Right renal cortex interstitium (tissue), 3 donors: ENCODE data around the gene NUP205. TPM values are rescaled to one million over a fixed set of nuclear protein-coding genes. Genes with fewer than 3 reads are reported as not detected.

ENCODE experiments used
- DNase-seq, 3 donors: peaks; one replicate each; pipeline ENCODE4 v3.0.0-alpha.2; 2013; ENCODE audit warnings: low read depth in 3 of 3, low spot score in 2 of 3
- polyA plus RNA-seq, 3 donors: library from polyadenylated mRNA; unstranded; fragments of 120-200 nt; gene quantifications; one replicate each; pipeline ENCODE4 v1.2.1, GENCODE V29; 2013; ENCODE audit not compliant: insufficient read length in 3 of 3

NUP205 gene
- polyA plus RNA-seq, 3 donors: 64.1 to 72.5 (median 72.0) TPM

DNA sequence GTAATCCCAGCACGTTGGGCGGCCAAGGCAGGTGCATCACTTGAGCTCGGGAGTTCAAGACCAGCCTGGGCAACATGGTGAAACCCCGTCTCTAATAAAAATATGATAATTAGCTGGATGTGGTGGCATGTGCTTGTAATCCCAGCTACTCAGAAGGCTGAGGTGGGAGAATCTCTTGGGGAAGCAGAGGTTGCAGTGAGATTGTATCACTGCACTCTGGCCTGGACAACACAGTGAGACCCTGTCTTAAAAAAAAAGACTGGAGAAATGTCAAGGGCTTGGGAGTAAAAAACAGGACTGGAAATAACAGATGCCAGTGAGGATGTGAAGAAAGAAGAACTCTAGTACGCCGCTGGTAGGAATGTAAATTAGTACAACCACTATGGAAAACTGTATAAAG, 16.7 kb upstream of the NUP205 start:
- DNase-seq: no peak

DNA sequence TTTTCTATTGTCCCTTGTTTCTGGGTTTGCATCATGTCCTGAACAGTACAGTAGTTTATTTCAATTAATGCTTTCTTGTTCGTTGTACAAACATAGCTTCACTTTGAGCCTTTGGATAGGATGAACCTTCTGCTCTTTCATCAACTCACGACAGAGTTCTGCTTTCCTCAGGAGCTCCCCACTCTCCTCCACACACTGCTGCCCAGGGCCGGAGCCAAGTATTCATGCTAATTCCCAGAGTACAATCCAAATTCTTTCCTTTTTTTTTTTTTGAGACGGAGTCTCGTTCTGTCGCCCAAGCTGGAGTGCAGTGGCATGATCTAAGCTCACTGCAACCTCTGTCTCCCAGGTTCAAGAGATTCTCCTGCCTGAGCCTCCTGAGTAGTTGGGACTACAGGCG, 7.5 kb upstream of the NUP205 start:
- DNase-seq: no peak

DNA sequence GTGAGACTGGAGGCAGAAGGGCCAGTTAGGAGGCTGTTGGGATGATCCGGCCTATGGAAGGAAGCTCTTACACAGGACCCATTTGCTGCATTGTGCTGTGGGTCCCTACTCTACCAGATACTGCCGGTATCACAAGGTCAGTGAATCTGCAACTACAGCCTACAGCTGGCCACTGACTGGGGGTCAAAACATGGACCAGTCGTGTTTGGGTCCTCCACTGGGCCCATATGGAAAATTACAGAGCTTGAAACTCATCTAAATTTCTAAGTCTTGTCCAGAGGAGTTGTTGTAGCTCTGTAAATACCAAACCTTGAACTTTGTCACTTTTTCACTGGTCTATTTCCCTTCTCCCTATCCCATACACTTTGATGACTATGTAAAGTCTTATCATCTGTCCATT, 5.6 kb upstream of the NUP205 start:
- no peak for DNase-seq

DNA sequence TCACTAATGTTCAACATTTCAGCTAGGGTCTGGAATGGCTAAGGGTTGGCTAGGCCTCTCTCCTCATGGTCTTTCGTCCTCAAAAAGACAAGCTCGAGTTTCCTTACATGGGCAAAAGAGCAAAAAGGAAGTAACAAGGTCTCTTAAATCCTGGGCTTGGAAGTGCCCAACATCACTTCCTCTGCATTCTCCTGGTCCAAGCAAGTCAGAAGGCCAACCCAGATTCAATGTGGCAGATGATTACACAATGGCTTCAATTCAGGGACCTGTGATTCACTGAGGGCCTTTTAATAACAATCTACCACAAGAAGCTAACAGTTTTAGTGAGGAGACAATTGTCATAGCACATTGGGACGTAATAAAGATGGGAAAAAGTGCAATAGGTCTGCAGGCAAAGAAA, 4.4 kb upstream of the NUP205 start:
- DNase-seq: no peak

DNA sequence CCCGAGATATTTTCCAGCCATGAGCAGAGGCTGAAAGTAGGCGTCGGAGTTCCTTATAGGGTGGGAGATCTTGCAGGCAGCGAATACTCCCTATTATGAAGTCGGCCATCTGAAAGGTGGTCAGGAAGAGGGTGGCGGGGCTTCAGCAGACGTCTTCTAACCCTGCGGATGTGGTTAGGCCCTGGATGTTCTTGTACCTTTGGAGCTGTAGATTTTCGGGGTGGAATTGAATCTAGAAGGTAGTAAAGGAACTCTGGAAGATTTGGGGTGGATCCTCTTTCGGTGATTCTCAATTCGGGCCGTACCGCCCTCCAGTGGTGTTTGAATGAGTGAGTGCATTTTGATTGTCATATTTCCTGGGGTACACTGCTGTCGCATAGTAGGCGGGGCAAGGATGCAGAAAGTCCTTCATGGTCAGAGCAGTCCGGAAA, 635 bp downstream of the NUP205 start:
- peak; percentile 45 to 59 (median 53) for DNase-seq

DNA sequence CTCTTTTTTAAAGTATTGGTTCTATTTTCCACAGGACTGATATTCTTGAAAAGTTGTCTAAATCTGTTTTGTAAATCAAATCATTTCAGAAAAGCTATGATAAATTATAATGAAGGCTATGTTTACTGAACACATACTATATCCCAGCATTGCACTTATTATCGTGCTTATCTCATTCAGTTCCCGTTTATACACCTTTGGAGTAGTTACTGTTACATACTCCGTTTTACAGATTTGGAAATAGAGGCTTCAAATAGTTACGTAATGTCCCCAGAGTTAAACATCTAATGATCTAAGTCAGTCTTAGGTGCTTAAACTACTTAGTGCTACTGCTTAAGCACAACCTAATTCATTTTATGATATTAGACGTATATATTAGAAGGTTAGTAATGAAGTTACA, 1.2 kb downstream of the NUP205 start:
- DNase-seq: no peak

DNA sequence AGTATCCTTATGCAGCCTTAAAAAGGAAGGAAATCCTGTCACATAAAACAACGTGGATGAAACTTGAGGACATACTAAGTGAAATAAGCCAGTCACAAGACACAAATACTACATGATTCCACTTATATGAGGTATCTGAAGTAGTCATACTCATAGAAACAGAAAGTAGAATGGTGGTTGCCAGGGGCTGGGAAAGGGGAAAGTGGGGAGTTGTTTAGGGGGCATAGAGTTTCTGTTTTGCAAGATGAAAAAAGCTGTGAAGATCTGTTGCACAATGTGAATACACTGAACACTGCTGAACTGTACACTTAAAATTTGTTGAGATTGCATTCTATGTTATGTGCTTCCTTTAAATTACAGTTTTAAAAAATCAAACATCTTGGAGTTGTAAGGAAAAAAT, 2.9 kb downstream of the NUP205 start:
- no peak for DNase-seq

DNA sequence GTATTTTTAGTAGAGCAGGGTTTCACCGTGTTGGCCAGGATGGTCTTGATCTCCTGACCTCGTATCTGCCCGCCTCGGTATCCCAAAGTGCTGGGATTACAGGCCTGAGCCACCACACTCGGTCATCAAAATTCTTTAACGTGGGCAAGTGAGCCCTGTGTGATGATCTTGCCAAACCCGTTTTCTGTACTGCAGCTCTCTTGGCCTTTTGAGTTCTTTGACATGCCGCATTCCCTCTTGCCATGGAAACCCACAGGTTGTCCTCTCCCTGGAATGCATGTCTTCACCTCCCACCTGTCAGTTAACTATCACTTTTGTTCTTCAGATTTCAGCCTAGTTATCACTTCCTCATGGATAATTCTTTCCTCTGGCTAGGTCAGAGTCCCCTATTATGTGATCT, 5.0 kb downstream of the NUP205 start:
- DNase-seq: no peak

DNA sequence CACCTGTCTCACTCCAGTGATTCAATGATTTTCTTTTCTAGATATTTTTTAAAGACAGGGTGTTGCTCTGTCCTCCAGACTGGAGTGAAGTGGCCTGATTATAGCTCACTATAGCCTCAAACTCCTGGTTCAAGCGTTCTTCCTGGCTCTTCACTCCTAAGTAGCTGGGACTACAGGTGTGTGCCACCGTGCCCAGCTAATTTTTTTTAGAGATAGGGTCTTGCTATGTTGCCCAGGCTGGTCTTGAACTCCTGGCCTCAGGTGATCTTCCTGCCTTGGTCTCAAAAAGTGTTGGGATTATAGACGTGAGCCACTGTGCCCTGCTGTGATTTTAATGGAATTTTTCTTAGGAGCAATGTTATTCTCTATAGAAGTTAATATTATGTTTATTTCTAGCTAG, 14.1 kb downstream of the NUP205 start:
- no peak for DNase-seq

DNA sequence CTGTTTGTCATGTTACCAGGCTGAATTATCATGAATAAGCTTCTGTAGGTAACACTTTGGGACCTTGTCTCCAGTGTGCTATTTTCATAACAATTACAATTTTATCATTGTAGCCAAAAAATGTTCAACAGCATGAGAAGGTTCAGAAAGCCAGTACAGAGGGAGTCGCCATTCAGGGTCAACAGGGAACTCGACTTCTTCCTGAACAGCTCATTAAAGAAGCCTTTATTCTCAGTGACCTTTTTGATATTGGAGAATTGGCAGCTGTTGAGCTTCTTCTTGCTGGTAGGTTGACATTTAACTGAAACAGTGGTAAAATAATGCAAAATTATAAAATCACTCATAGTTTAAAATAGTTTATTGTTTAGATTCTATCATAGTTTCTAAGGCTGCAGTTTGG, 15.8 kb downstream of the NUP205 start:
- no peak for DNase-seq

DNA sequence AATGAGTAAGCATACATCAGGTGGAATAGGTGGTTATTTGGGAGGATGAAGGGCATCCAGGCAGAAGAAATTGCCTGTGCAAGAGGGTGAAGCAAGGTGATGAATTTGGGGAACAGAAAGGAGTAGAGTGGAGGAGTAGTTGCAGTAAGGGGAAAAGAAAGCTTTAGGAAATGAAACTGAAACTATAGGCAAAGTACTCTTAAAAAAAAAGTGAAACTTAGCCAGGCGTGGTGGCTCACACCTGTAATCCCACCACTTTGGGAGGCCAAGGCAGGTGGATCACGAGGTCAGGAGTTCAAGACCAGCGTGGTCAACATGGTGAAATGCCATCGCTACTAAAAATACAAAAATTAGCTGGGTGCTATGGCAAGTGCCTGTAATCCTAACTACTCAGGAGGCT, 17.6 kb downstream of the NUP205 start:
- DNase-seq: no peak

DNA sequence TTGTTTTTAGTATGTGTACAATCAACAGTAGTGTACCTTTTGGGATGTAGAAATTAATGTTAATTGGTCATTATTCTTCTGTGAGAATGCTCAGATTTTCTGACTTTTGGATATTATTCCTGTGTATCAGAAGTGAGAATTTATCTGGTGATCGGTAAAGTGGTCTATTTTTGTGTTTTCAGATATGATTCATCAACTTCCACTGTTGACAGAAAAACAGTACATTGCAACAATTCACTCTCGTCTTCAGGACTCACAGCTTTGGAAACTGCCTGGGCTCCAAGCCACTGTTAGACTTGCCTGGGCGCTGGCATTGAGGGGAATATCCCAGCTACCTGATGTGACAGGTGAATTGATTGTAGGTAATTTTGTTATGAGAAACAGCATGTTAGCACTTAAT, 20.9 kb downstream of the NUP205 start:
- DNase-seq: no peak

DNA sequence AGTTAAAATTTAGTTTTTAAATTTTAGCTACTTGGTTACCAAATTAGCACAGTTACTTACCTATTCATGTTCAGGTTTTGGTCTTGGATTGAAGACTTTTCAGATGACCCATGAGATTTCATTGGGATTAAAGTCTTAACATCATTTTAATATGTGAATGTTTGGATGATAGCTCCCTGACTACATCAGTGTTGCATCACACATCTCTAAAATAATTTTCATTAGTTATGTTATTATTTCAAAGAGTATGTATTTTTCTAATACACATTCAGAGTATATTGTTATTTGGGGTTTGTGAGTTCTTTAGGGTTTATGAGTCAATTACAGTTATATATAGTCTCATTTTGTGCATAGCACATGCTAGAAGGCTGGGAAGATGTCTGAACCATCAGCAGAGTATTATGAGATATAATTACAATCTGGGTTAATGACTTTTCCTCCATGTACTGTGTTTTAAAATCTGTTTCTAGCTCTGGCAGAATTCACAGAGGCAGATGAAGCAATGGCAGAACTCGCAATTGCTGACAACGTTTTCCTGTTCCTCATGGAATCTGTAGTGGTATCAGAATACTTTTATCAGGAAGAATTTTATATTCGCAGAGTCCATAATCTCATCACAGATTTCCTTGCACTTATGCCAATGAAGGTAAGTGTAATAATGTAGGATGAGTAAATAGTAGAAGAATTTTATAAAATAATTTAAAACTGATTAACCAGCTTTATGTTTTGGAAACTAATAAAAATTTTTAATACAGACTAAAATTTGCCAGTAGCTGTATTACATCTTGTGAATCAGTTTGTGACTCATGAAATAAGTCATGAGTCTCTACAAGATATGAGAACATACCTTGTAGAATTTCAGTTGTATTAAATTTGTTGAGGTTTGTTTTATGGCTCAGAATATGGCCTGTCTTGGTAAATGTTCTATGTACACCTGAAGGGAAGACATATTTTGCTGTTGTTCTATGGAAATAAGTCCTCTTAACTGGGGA, 26.9 kb downstream of the NUP205 start:
- no peak for DNase-seq

DNA sequence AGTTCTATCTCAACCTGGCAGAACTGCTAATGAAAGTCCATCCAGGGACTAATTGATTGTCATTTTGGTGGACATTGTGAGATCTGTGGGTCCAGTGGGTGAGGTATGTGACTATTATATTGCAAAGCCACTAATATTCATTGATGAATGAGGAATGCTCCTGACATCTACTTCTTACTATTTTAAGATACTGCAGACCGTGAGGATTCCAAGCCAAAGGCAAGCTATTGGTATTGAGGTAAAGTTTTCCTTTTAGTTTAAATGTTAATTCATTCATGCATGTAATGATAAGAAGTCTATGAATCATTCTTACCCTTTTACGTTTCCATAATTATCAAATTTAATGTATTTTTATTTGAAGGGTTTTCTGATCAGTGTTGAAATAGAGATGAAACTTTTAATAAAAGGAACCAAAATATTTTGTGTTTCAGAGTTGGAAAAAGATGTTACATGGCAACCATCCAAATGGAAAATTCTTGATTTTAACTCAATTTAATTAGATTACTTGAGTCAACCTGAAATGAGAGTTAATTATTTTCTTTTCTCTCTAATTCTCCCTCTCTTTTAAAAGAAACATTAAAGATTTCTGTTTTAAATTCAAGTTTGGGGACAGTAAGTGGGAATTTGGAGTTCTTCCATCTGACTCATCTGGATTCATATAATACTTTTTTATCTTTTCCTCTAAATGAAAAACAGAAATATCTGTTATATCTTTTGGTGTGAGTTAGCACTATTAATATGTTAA, 39.6 kb downstream of the NUP205 start:
- DNase-seq: no peak

DNA sequence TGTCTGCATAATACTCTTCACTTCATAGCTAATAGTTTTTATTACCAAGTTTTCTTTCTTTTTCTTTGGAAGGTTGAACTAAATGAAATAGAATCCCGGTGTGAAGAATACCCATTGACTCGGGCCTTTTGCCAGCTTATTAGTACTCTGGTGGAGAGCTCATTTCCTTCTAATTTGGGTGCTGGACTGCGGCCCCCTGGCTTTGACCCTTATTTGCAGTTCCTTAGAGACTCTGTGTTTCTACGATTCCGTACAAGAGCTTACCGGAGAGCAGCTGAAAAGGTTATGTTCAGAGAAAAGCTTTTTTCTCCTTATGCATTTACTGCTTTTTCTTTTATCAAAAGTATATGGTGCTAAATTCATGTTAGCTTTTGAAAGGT, 40.2 kb downstream of the NUP205 start:
- no peak for DNase-seq

DNA sequence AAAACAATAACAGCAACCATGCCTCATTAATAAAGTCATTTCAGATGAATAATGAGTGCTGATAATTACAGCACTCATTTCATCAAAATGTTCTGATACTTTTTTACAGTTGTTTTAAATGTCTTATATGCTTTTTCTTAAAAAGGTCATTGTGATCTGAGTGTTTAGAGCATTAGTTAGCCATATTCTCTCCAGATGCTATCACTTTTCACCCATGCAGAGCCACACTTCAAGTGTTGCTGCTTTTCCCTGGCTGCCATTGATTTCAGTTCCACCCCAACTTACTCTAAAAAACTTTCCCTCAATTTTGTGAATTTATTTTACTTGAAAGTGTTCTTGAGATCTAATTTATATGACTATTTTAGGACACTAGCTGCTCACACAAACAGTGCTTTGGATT, 41.8 kb downstream of the NUP205 start:
- DNase-seq: no peak

DNA sequence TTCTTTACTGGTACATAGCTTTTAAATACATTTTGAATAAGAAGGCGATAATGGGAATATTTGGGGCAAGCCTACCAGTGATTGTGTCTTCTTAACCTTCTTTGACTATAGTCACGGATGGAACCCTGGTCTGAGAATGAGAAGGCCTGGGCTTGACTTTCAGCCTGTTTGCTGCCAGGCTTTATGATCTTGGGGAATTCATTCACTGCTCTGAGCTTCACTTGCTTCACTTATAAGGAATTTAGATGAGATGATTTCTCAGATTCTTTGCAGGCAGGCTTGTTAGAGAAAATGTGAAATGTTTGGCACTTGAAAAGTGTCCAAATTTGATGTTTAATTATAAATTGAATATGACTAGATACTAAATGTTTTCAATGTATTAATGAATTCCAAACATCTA, 42.5 kb downstream of the NUP205 start:
- no peak for DNase-seq

DNA sequence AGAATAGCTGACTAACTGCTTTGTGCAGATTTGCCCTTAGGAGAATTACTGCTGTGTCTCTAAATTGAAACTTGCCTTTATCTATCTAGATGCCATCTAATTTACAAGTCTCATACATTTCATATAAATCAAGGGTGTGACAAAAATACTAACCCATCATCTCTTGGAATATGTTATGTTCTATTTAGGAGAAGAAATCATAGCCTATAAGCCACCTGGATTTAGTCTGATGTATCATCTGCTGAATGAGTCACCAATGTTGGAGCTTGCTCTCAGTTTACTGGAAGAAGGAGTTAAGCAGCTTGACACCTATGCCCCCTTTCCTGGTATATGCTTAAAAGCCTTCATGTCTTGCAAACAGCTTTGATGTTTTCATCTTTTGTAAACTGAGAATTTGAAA, 43.5 kb downstream of the NUP205 start:
- DNase-seq: no peak

DNA sequence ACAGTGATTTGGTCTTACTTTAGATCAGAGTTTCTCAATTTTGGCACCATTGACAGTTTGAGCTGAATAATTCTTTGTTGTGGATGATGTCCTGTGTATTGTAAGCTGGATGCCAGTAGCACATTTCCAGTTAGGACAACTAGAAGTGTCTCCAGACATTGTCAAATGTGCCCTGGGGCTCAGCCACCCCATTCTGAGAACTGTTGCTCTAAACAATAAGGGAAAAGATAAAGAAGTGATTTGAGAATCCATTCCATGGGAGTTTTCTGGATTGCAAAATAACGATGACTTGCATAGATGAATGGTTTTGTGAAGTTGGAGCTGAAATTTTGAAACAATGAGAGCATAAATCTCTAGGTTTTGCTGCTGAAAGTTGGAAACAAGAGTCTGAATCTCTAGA, 44.6 kb downstream of the NUP205 start:
- DNase-seq: no peak

DNA sequence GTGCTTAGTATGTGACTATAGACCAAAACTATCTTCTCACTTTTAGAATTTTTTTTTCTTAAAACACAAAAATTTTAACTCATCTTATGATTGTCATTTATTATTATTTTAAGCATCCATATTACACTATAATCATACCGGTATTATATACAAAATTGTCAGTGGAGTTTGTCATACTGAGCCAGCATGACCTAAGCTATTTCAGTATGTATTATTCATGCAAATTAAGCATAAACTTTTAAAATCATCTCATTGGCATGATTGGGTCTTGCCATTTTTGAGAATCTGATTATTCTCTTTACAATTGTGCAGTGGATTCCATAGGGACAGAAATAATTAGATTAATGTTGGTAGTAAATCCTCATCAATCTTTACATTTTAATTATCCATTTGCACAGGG, 58.4 kb downstream of the NUP205 start:
- DNase-seq: no peak

DNA sequence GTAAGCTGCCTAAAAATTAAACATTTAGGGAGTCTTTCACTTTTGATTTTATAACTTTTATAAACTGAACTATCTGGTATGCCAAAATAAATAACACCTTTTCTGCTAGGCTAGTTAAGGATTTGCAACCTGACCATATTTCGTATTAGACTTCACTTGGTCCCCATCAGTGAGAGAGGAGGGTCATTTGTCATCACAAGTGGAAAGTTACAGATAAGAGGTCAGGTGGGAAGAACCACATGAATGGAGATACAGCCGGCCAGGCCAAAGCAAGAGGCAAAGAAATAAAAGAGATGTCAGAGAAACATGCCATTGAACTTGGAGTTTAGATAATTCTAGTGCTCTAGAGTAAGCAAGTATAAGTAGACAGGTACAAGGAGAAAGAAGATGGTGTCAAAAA, 60.1 kb downstream of the NUP205 start:
- no peak for DNase-seq

DNA sequence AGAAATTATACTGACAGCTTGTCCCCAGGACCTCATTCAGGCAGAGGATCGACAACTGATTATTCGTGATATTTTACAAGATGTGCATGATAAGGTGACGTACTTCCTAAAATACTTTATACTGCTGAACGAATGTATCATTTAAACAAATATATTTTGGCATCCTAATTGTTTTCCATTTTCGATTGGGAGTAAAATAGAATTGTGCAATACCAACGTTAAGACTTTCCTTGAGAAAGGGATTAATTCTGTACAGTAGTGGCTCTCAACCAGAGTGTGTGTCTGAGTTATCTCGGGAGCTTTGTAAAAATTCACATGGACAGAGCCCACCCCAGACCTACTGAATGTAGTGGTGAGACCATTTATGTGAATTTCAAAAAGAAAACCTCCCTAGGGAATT, 60.8 kb downstream of the NUP205 start:
- no peak for DNase-seq
